Left ventricle myocardium inferior (tissue), 1 donor: ENCODE measurements around the gene SLX4. TPM values are rescaled to one million over a fixed set of nuclear protein-coding genes. Genes with fewer than 3 reads are reported as not detected.

ENCODE experiments used
- DNase-seq: peaks from one replicate; pipeline ENCODE4 v3.0.0-alpha.2; 2020
- H3K27ac ChIP-seq: fragments of 200-600 bp; replicated peaks from 2 replicates; pipeline ENCODE4 v1.8.0; 2021
- H3K27me3 ChIP-seq: fragments of 200-600 bp; 2 replicates; pipeline ENCODE4 v1.8.0; 2021; ENCODE audit warnings: low read depth
- H3K36me3 ChIP-seq: fragments of 200-600 bp; 2 replicates; pipeline ENCODE4 v1.8.0; 2021
- H3K4me1 ChIP-seq: fragments of 200-600 bp; 2 replicates; pipeline ENCODE4 v1.8.0; 2021
- H3K4me3 ChIP-seq: fragments of 200-600 bp; 2 replicates; pipeline ENCODE4 v1.8.0; 2021; ENCODE audit warnings: mild to moderate bottlenecking, moderate library complexity
- H3K9me3 ChIP-seq: fragments of 200-600 bp; replicated peaks from 2 replicates; pipeline ENCODE4 v1.8.0; 2021
- CTCF ChIP-seq: fragments of 200-600 bp; IDR thresholded peaks from 2 replicates; pipeline ENCODE4 v1.8.0; 2021; ENCODE audit warnings: antibody characterized with exemption, mild to moderate bottlenecking, borderline replicate concordance
- intact Hi-C: fragments of 100-400 bp; cut with micrococcal nuclease; formaldehyde crosslinking; loops from one replicate; pipeline ENCODE4 v1.11.0; 2022
- total RNA-seq: library from RNA; stranded (reverse); fragmentation: NEBNext Ultra II Directional; extraction: Animal tissue kit (Norgen Biotek cat#: 25700); gene quantifications from one replicate; pipeline ENCODE4 v1.2.1, GENCODE V29; 2021
- donor health status: DM: no; HTN: yes; CAD: no; lungs with severe emphysema.

SLX4 gene
- total RNA-seq, 1 donor from 2014 or later = 2.5 TPM

- Histone ChIP-seq H3K4me3 (no peak overlapping the region), H3K4me1 (peaks cover 19% of the 10 kb centered on the region), H3K27me3 (no peaks in the 10 kb centered on the region), H3K36me3 (peaks cover 44% of the 10 kb centered on the region), H3K9me3 (no peaks in the 10 kb centered on the region), H3K27ac (no peak overlapping the region)
- intact Hi-C loops = no loop called here
- TF ChIP-seq CTCF = no peak
- no peak for DNase-seq
Observed at GRCh38 chr16:3538222-3538621, 73.2 kb downstream of the SLX4 start.

- Histone ChIP-seq H3K4me3 (no peak overlapping the region), H3K9me3 (no peaks in the 10 kb centered on the region), H3K4me1 (peaks cover 19% of the 10 kb centered on the region), H3K36me3 (peaks cover 55% of the 10 kb centered on the region), H3K27ac (peak overlapping the region; percentile 78), H3K27me3 (no peaks in the 10 kb centered on the region)
- TF ChIP-seq CTCF = no peak
- no peak for DNase-seq
- intact Hi-C loops = no loop called here
Observed at GRCh38 chr16:3536851-3537250, 74.6 kb downstream of the SLX4 start.

GRCh38 chr16:3536271-3536731, 75.1 kb downstream of the SLX4 start:
- DNase-seq = no peak
- H3K36me3 ChIP-seq = peaks cover 55% of the 10 kb centered on the region
- no peak for TF ChIP-seq CTCF
- H3K4me1 ChIP-seq = peaks cover 19% of the 10 kb centered on the region
- H3K27me3 ChIP-seq = no peaks in the 10 kb centered on the region
- no peaks in the 10 kb centered on the region for H3K9me3 ChIP-seq
- intact Hi-C loops = no loop called here
- H3K27ac ChIP-seq = peak overlapping the region; percentile 78
- no peak overlapping the region for H3K4me3 ChIP-seq

- Histone ChIP-seq H3K4me3 (no peak overlapping the region), H3K36me3 (peaks cover 54% of the 10 kb centered on the region), H3K4me1 (peaks cover 15% of the 10 kb centered on the region), H3K27me3 (no peaks in the 10 kb centered on the region), H3K27ac (no peak overlapping the region), H3K9me3 (no peaks in the 10 kb centered on the region)
- TF ChIP-seq CTCF = no peak
- no peak for DNase-seq
- intact Hi-C loops = no loop called here
Observed at GRCh38 chr16:3534126-3534525, 77.3 kb downstream of the SLX4 start.

- H3K27me3 ChIP-seq = no peaks in the 10 kb centered on the region
- H3K4me3 ChIP-seq = no peak overlapping the region
- H3K9me3 ChIP-seq = no peaks in the 10 kb centered on the region
- DNase-seq = no peak
- intact Hi-C loops = no loop called here
- TF ChIP-seq CTCF = no peak
- H3K36me3 ChIP-seq = peaks cover 65% of the 10 kb centered on the region
- H3K27ac ChIP-seq = no peak overlapping the region
- H3K4me1 ChIP-seq = peaks cover 14% of the 10 kb centered on the region
Observed at GRCh38 chr16:3532741-3533140, 78.7 kb downstream of the SLX4 start.

Other genes with a start within 250 kb of the SLX4 start
- 5.9 TPM for gene ZSCAN32, start 210.6 kb downstream of the SLX4 start, total RNA-seq
- gene ZNF174, start 210.4 kb downstream of the SLX4 start, total RNA-seq = 10.1 TPM
- gene ZNF597, start 168.1 kb downstream of the SLX4 start, total RNA-seq = 1.7 TPM
- gene NAA60, start 167.9 kb downstream of the SLX4 start, total RNA-seq = 38.2 TPM
- not detected for gene C16orf90, start 116.1 kb downstream of the SLX4 start, total RNA-seq
- gene CLUAP1, start 110.6 kb downstream of the SLX4 start, total RNA-seq = 14.4 TPM
- gene NLRC3, start 34.2 kb downstream of the SLX4 start, total RNA-seq = 0.93 TPM
- 7.7 TPM for gene DNASE1, start 43.1 kb upstream of the SLX4 start, total RNA-seq
- gene TRAP1, start 105.9 kb upstream of the SLX4 start, total RNA-seq = 128 TPM